Activated naive CD4-positive, alpha-beta T cell treated with anti-CD3 and anti-CD28 coated beads, Interleukin-2, amount 10 ng/mL, durations not matched to agents 7 days and 5 days (primary cell): Measurements from ENCODE around the gene B3GALNT2.
A peak's percentile ranks its signal among the peaks of the same experiment; 100 is the strongest.

ENCODE experiments used
- CTCF ChIA-PET: fragments of 350-600 bp; sonication (Branson Sonifier 250); formaldehyde crosslinking; loops from one replicate; lab custom pipeline; 2021; ENCODE audit warnings: antibody characterized with exemption; lab: Charles Lee
- DNase-seq: peaks from one replicate; pipeline ENCODE4 v3.0.0-alpha.2; 2020
- H3K27ac Mint-ChIP-seq: one replicate; pipeline ENCODE4 v1.8.0; 2021; ENCODE audit warnings: mild to moderate bottlenecking, moderate library complexity, mixed read lengths
- H3K27me3 Mint-ChIP-seq: one replicate; pipeline ENCODE4 v1.8.0; 2021; ENCODE audit warnings: mild to moderate bottlenecking, mixed read lengths
- H3K36me3 Mint-ChIP-seq: one replicate; pipeline ENCODE4 v1.8.0; 2021; ENCODE audit warnings: mixed read lengths
- H3K4me1 Mint-ChIP-seq: one replicate; pipeline ENCODE4 v1.8.0; 2021; ENCODE audit warnings: mixed read lengths
- H3K4me3 Mint-ChIP-seq: one replicate; pipeline ENCODE4 v1.8.0; 2021; ENCODE audit warnings: mild to moderate bottlenecking, moderate library complexity, mixed read lengths
- H3K9me3 Mint-ChIP-seq: one replicate; pipeline ENCODE4 v1.8.0; 2021; ENCODE audit warnings: mixed read lengths

Gene B3GALNT2

GRCh38 chr1:235455823-235456222 is 48.4 kb downstream of the B3GALNT2 start:
- Mint-ChIP-seq H3K9me3 (no peaks in the 10 kb centered on the region), H3K4me1 (no peaks in the 10 kb centered on the region), H3K27ac (no peak overlapping the region), H3K27me3 (no peaks in the 10 kb centered on the region), H3K4me3 (no peak overlapping the region), H3K36me3 (peaks cover 3% of the 10 kb centered on the region)
- CTCF ChIA-PET, result no interaction called here
- no peak for DNase-seq

- CTCF ChIA-PET, result no interaction called here
- no peaks in the 10 kb centered on the region for H3K27me3 Mint-ChIP-seq
- H3K36me3 Mint-ChIP-seq, result peaks cover 6% of the 10 kb centered on the region
- no peaks in the 10 kb centered on the region for H3K9me3 Mint-ChIP-seq
- H3K27ac Mint-ChIP-seq, result no peak overlapping the region
- H3K4me1 Mint-ChIP-seq, result no peaks in the 10 kb centered on the region
- H3K4me3 Mint-ChIP-seq, result no peak overlapping the region
- no peak for DNase-seq
Measured at GRCh38 chr1:235455097-235455496, 49.2 kb downstream of the B3GALNT2 start.

GRCh38 chr1:235454021-235454420 is 50.2 kb downstream of the B3GALNT2 start:
- DNase-seq, result no peak
- H3K4me1 Mint-ChIP-seq, result no peaks in the 10 kb centered on the region
- H3K36me3 Mint-ChIP-seq, result peaks cover 13% of the 10 kb centered on the region
- no peak overlapping the region for H3K4me3 Mint-ChIP-seq
- no peaks in the 10 kb centered on the region for H3K9me3 Mint-ChIP-seq
- no peaks in the 10 kb centered on the region for H3K27me3 Mint-ChIP-seq
- CTCF ChIA-PET, result no interaction called here
- no peak overlapping the region for H3K27ac Mint-ChIP-seq

GRCh38 chr1:235450886-235451483 is 53.3 kb downstream of the B3GALNT2 start:
- Mint-ChIP-seq H3K9me3 (no peaks in the 10 kb centered on the region), H3K4me1 (no peaks in the 10 kb centered on the region), H3K4me3 (no peak overlapping the region), H3K27ac (no peak overlapping the region), H3K27me3 (no peaks in the 10 kb centered on the region), H3K36me3 (peaks cover 21% of the 10 kb centered on the region)
- CTCF ChIA-PET, result no interaction called here
- DNase-seq, result no peak

- H3K4me1 Mint-ChIP-seq, result no peaks in the 10 kb centered on the region
- H3K36me3 Mint-ChIP-seq, result peaks cover 23% of the 10 kb centered on the region
- CTCF ChIA-PET, result no interaction called here
- no peak overlapping the region for H3K27ac Mint-ChIP-seq
- DNase-seq, result no peak
- H3K9me3 Mint-ChIP-seq, result no peaks in the 10 kb centered on the region
- H3K27me3 Mint-ChIP-seq, result no peaks in the 10 kb centered on the region
- no peak overlapping the region for H3K4me3 Mint-ChIP-seq
Measured at GRCh38 chr1:235450433-235450832, 53.8 kb downstream of the B3GALNT2 start.

GRCh38 chr1:235448616-235449015 is 55.6 kb downstream of the B3GALNT2 start:
- no peak overlapping the region for H3K4me3 Mint-ChIP-seq
- CTCF ChIA-PET, result interaction anchor here (1.0 kb wide), 2 partner anchors 32 to 56 kb away, joined by 3 read pairs; partner anchors contain the start of gene B3GALNT2
- peaks cover 23% of the 10 kb centered on the region for H3K36me3 Mint-ChIP-seq

GRCh38 chr1:235442788-235443429 is 61.3 kb downstream of the B3GALNT2 start:
- no peak for DNase-seq
- CTCF ChIA-PET, result interaction anchor here (0.6 kb wide), 1 partner anchor 436 kb away, joined by 3 read pairs; no protein-coding TSS in a partner anchor
- no peaks in the 10 kb centered on the region for H3K4me1 Mint-ChIP-seq
- H3K4me3 Mint-ChIP-seq, result no peak overlapping the region
- H3K36me3 Mint-ChIP-seq, result peaks cover 32% of the 10 kb centered on the region
- no peaks in the 10 kb centered on the region for H3K27me3 Mint-ChIP-seq
- H3K9me3 Mint-ChIP-seq, result no peaks in the 10 kb centered on the region
- no peak overlapping the region for H3K27ac Mint-ChIP-seq

More at GRCh38 chr1:235448616-235449015, 55.6 kb downstream of the B3GALNT2 start:
- Mint-ChIP-seq H3K27ac (no peak overlapping the region), H3K27me3 (no peaks in the 10 kb centered on the region), H3K4me1 (no peaks in the 10 kb centered on the region), H3K9me3 (no peaks in the 10 kb centered on the region)
- DNase-seq, result no peak

- Mint-ChIP-seq H3K4me3 (no peak overlapping the region), H3K36me3 (peaks cover 31% of the 10 kb centered on the region), H3K4me1 (no peaks in the 10 kb centered on the region), H3K9me3 (no peaks in the 10 kb centered on the region), H3K27me3 (no peaks in the 10 kb centered on the region), H3K27ac (no peak overlapping the region)
- CTCF ChIA-PET, result no interaction called here
- DNase-seq, result no peak
Measured at GRCh38 chr1:235441159-235441685, 63.0 kb downstream of the B3GALNT2 start.

- H3K36me3 Mint-ChIP-seq, result peaks cover 20% of the 10 kb centered on the region
- CTCF ChIA-PET, result no interaction called here
- no peak overlapping the region for H3K27ac Mint-ChIP-seq
Measured at GRCh38 chr1:235434001-235434400, 70.3 kb downstream of the B3GALNT2 start.

GRCh38 chr1:235430991-235431390 is 73.3 kb downstream of the B3GALNT2 start:
- H3K4me1 Mint-ChIP-seq, result no peaks in the 10 kb centered on the region
- H3K36me3 Mint-ChIP-seq, result peaks cover 13% of the 10 kb centered on the region
- no peaks in the 10 kb centered on the region for H3K9me3 Mint-ChIP-seq
- CTCF ChIA-PET, result no interaction called here
- no peak overlapping the region for H3K4me3 Mint-ChIP-seq
- H3K27me3 Mint-ChIP-seq, result no peaks in the 10 kb centered on the region
- H3K27ac Mint-ChIP-seq, result no peak overlapping the region
- DNase-seq, result no peak

More at GRCh38 chr1:235434001-235434400, 70.3 kb downstream of the B3GALNT2 start:
- DNase-seq, result no peak
- Mint-ChIP-seq H3K4me1 (no peaks in the 10 kb centered on the region), H3K27me3 (no peaks in the 10 kb centered on the region), H3K4me3 (no peak overlapping the region), H3K9me3 (no peaks in the 10 kb centered on the region)

GRCh38 chr1:235429143-235429542 is 75.1 kb downstream of the B3GALNT2 start:
- Mint-ChIP-seq H3K4me1 (peaks cover 7% of the 10 kb centered on the region), H3K27me3 (no peaks in the 10 kb centered on the region), H3K9me3 (no peaks in the 10 kb centered on the region), H3K4me3 (no peak overlapping the region), H3K36me3 (peaks cover 6% of the 10 kb centered on the region), H3K27ac (no peak overlapping the region)
- CTCF ChIA-PET, result no interaction called here
- no peak for DNase-seq

GRCh38 chr1:235427447-235427846 is 76.8 kb downstream of the B3GALNT2 start:
- Mint-ChIP-seq H3K27me3 (no peaks in the 10 kb centered on the region), H3K9me3 (no peaks in the 10 kb centered on the region), H3K27ac (peak overlapping the region; percentile 3), H3K4me3 (no peak overlapping the region), H3K36me3 (peaks cover 5% of the 10 kb centered on the region), H3K4me1 (peaks cover 23% of the 10 kb centered on the region)
- DNase-seq, result no peak
- CTCF ChIA-PET, result interaction anchor here (0.8 to 1.7 kb wide), 2 partner anchors 11 to 87 kb away, joined by 3 to 7 read pairs; no protein-coding TSS in a partner anchor

- no peaks in the 10 kb centered on the region for H3K9me3 Mint-ChIP-seq
- no peak overlapping the region for H3K4me3 Mint-ChIP-seq
- no peak for DNase-seq
- peaks cover 23% of the 10 kb centered on the region for H3K4me1 Mint-ChIP-seq
- no peak overlapping the region for H3K27ac Mint-ChIP-seq
- peaks cover 3% of the 10 kb centered on the region for H3K36me3 Mint-ChIP-seq
- H3K27me3 Mint-ChIP-seq, result no peaks in the 10 kb centered on the region
- CTCF ChIA-PET, result interaction anchor here (0.8 to 1.7 kb wide), 2 partner anchors 10 to 86 kb away, joined by 3 to 7 read pairs; no protein-coding TSS in a partner anchor
Measured at GRCh38 chr1:235426680-235427079, 77.6 kb downstream of the B3GALNT2 start.

- H3K27me3 Mint-ChIP-seq, result no peaks in the 10 kb centered on the region
- CTCF ChIA-PET, result interaction anchor here (1.7 kb wide), 1 partner anchor 9 kb away, joined by 7 read pairs; no protein-coding TSS in a partner anchor
- no peaks in the 10 kb centered on the region for H3K9me3 Mint-ChIP-seq
- no peak overlapping the region for H3K27ac Mint-ChIP-seq
- H3K36me3 Mint-ChIP-seq, result peaks cover 3% of the 10 kb centered on the region
- peaks cover 23% of the 10 kb centered on the region for H3K4me1 Mint-ChIP-seq
- no peak overlapping the region for H3K4me3 Mint-ChIP-seq
- DNase-seq, result no peak
Measured at GRCh38 chr1:235426143-235426542, 78.1 kb downstream of the B3GALNT2 start.
